A549 (cell line): ENCODE measurements around the gene COQ2.

Experiments
- CEBPB ChIP-seq, 2 experiments: fragments of >200 bp in 1 of 2; sonication (Bioruptor Twin) in 1 of 2; formaldehyde crosslinking in 1 of 2; IDR thresholded peaks; 2 replicates each; pipeline ENCODE4 v1.6.1; 2012 to 2016
- CTCF ChIP-seq: fragments of >200 bp; sonication (Bioruptor Twin); formaldehyde crosslinking; IDR thresholded peaks from 3 replicates; pipeline ENCODE4 v1.5.1; 2016
- ELK1 ChIP-seq: fragments of 150-350 bp; IDR thresholded peaks from 2 replicates; pipeline ENCODE4 v1.6.1; 2014; ENCODE audit warnings: low read depth, mild to moderate bottlenecking, low read length
- HDAC2 ChIP-seq: fragments of 200-600 bp; sonication (generic); IDR thresholded peaks from 2 replicates; pipeline ENCODE4 v1.6.1; 2016
- POLR2A ChIP-seq: IDR thresholded peaks from 2 replicates; pipeline ENCODE4 v1.6.1; 2012; ENCODE audit warnings: mild to moderate bottlenecking, low read length
- USF2 ChIP-seq: fragments of 450-650 bp; IDR thresholded peaks from 2 replicates; pipeline ENCODE4 v1.6.1; 2014; ENCODE audit warnings: antibody characterized with exemption
- TF ChIP-seq, protein P1 (sequence below): IDR thresholded peaks from 2 replicates; pipeline ENCODE4 v1.6.1; 2012; ENCODE audit warnings: low read depth, borderline replicate concordance

- TF ChIP-seq CEBPB (IDR thresholded peaks at IDR 0.05) (peak in 1 of 2 experiments; percentile 5; a peak in 1 of 4 replicates), ELK1 (no peak), CTCF (no peak), HDAC2 (no peak), POLR2A (no peak), USF2 (no peak)
- TF ChIP-seq, protein P1, sequence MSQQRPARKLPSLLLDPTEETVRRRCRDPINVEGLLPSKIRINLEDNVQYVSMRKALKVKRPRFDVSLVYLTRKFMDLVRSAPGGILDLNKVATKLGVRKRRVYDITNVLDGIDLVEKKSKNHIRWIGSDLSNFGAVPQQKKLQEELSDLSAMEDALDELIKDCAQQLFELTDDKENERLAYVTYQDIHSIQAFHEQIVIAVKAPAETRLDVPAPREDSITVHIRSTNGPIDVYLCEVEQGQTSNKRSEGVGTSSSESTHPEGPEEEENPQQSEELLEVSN: no peak
These were observed 16.6 kb downstream of the COQ2 start for GRCh38 chr4:83267830-83268475.
